Fibroblast of lung (primary cell): ENCODE measurements around the gene HOXA7. TPM values are rescaled to one million over a fixed set of nuclear protein-coding genes. Genes with fewer than 3 reads are reported as not detected.

Experiments
- DNase-seq, 2 donors: peaks; one replicate each; pipeline versions ENCODE4 v3.0.0 to v3.0.0-alpha.2; 2010; ENCODE audit warnings: low read depth in 2 of 2
- H2AFZ ChIP-seq: 2 replicates; pipeline ENCODE4 v1.5.1; 2012; ENCODE audit warnings: low read length, control low read depth, inconsistent platforms
- H3K27ac ChIP-seq: 2 replicates; pipeline ENCODE4 v1.5.1; 2011; ENCODE audit warnings: low read length, control low read depth; ENCODE audit not compliant: insufficient read depth
- H3K27me3 ChIP-seq: 2 replicates; pipeline ENCODE4 v1.5.1; 2011; ENCODE audit warnings: mild to moderate bottlenecking, low read length; ENCODE audit not compliant: control insufficient read depth, insufficient read depth
- H3K36me3 ChIP-seq: 2 replicates; pipeline ENCODE4 v1.5.1; 2011; ENCODE audit warnings: low read length; ENCODE audit not compliant: control insufficient read depth, insufficient read depth
- H3K4me1 ChIP-seq: 2 replicates; pipeline ENCODE4 v1.5.1; 2011; ENCODE audit warnings: low read length; ENCODE audit not compliant: control insufficient read depth, insufficient read depth; ENCODE audit errors: extremely low read depth
- H3K4me2 ChIP-seq: 2 replicates; pipeline ENCODE4 v1.5.1; 2011; ENCODE audit warnings: low read length, control low read depth; ENCODE audit not compliant: insufficient read depth; ENCODE audit errors: extremely low read depth
- H3K4me3 ChIP-seq, 4 experiments: fragments of 200-600 bp in 1 of 4; sonication (generic) in 1 of 4; replicated peaks in 1 of 4; 2 replicates each; pipeline ENCODE4 v1.5.1; 2011 to 2016; ENCODE audit warnings: low read length in 4 of 4, low read depth in 3 of 4, mild to moderate bottlenecking in 3 of 4, control low read depth in 2 of 4, inconsistent platforms in 1 of 4, mixed read lengths in 1 of 4; ENCODE audit not compliant: insufficient read depth in 1 of 4; ENCODE audit errors: control extremely low read depth in 1 of 4
- H3K79me2 ChIP-seq: 2 replicates; pipeline ENCODE4 v1.5.1; 2012; ENCODE audit warnings: mild to moderate bottlenecking, low read length, inconsistent platforms; ENCODE audit not compliant: control insufficient read depth, insufficient read depth
- H3K9ac ChIP-seq: 2 replicates; pipeline ENCODE4 v1.5.1; 2011; ENCODE audit warnings: mild to moderate bottlenecking, low read length, control low read depth; ENCODE audit not compliant: insufficient read depth
- H3K9me3 ChIP-seq: 2 replicates; pipeline ENCODE4 v1.5.1; 2012; ENCODE audit warnings: low read depth, low read length; ENCODE audit not compliant: control insufficient read depth, insufficient read depth
- H4K20me1 ChIP-seq: 2 replicates; pipeline ENCODE4 v1.5.1; 2011; ENCODE audit warnings: low read length; ENCODE audit not compliant: control insufficient read depth, insufficient read depth; ENCODE audit errors: extremely low read depth
- CTCF ChIP-seq, 2 donors: IDR thresholded peaks in 1 of 2; conservative IDR thresholded peaks in 1 of 2; 1 replicate in 1 of 2; 2 replicates in 1 of 2; pipeline ENCODE4 v1.5.1; 2011 to 2012; ENCODE audit warnings: low read length in 2 of 2, control low read depth in 1 of 2, inconsistent platforms in 1 of 2, low read depth in 1 of 2, mild to moderate bottlenecking in 1 of 2
- EZH2 ChIP-seq: IDR thresholded peaks from 2 replicates; pipeline ENCODE4 v1.5.1; 2012; ENCODE audit warnings: low read length, control low read depth, mild to moderate bottlenecking; ENCODE audit errors: missing control alignments
- polyA plus RNA-seq, 2 donors: library from polyadenylated mRNA; depleted of rRNA in 1 of 2; stranded (reverse) in 1 of 2; unstranded in 1 of 2; fragments of >200 nt; gene quantifications; 2 replicates each; pipeline ENCODE4 v1.2.1, GENCODE V29; 2011 to 2012; ENCODE audit warnings: missing spikeins in 1 of 2
- total RNA-seq: library from RNA; depleted of rRNA; stranded (reverse); fragments of >200 nt; gene quantifications from 2 replicates; pipeline ENCODE4 v1.2.1, GENCODE V29; 2014

Gene HOXA7
- total and polyA plus RNA-seq, 2 donors (not counting 1 experiment from before 2014, with no cell fraction given) = 1.2 to 5.3 TPM

- Histone ChIP-seq H3K4me2 (peak overlapping the region; percentile 52), H2AFZ (no peak overlapping the region), H3K9ac (no peak overlapping the region), H3K36me3 (no peaks in the 10 kb centered on the region), H4K20me1 (no peaks in the 10 kb centered on the region), H3K27ac (no peak overlapping the region), H3K9me3 (no peaks in the 10 kb centered on the region), H3K79me2 (no peaks in the 10 kb centered on the region), H3K4me1 (no peaks in the 10 kb centered on the region), H3K27me3 (peaks cover 70% of the 10 kb centered on the region), H3K4me3 (peak overlapping the region; percentile 17 to 41 (median 18))
- DNase-seq = no peak
- no peak for TF ChIP-seq CTCF (conservative IDR thresholded peaks at IDR 0.05 in 1 of 2, IDR thresholded peaks at IDR 0.05 in 1 of 2; ENCODE audit: low read depth in 1 of 2, low read length in 2 of 2)
- peak; percentile 70 for TF ChIP-seq EZH2
Observed at GRCh38 chr7:27183682-27184336, 27.3 kb upstream of the HOXA7 start.

- peaks cover 67% of the 10 kb centered on the region for H3K27me3 ChIP-seq
- H3K36me3 ChIP-seq = no peaks in the 10 kb centered on the region
- H3K4me3 ChIP-seq = no peak overlapping the region
- no peak overlapping the region for H3K27ac ChIP-seq
- H3K4me1 ChIP-seq = no peaks in the 10 kb centered on the region
- H3K9ac ChIP-seq = no peak overlapping the region
- H3K9me3 ChIP-seq = no peaks in the 10 kb centered on the region
- no peak for DNase-seq
- no peaks in the 10 kb centered on the region for H4K20me1 ChIP-seq
- H2AFZ ChIP-seq = no peak overlapping the region
- H3K79me2 ChIP-seq = no peaks in the 10 kb centered on the region
- TF ChIP-seq CTCF (conservative IDR thresholded peaks at IDR 0.05 in 1 of 2, IDR thresholded peaks at IDR 0.05 in 1 of 2; ENCODE audit: low read depth in 1 of 2, low read length in 2 of 2) (no peak), EZH2 (peak; percentile 68)
- H3K4me2 ChIP-seq = no peak overlapping the region
Observed at GRCh38 chr7:27182861-27183681, 26.6 kb upstream of the HOXA7 start.

- Histone ChIP-seq H4K20me1 (no peaks in the 10 kb centered on the region), H3K4me3 (no peak overlapping the region), H3K27me3 (peaks cover 60% of the 10 kb centered on the region), H3K4me1 (no peaks in the 10 kb centered on the region), H3K4me2 (no peak overlapping the region), H3K27ac (no peak overlapping the region), H3K79me2 (no peaks in the 10 kb centered on the region), H3K36me3 (no peaks in the 10 kb centered on the region), H3K9ac (no peak overlapping the region), H3K9me3 (no peaks in the 10 kb centered on the region), H2AFZ (no peak overlapping the region)
- no peak for DNase-seq
- TF ChIP-seq EZH2 (no peak), CTCF (conservative IDR thresholded peaks at IDR 0.05 in 1 of 2, IDR thresholded peaks at IDR 0.05 in 1 of 2; ENCODE audit: low read depth in 1 of 2, low read length in 2 of 2) (no peak)
Observed at GRCh38 chr7:27182285-27182841, 25.9 kb upstream of the HOXA7 start.
